ENCODE data around the gene ARHGEF4. TPM values are rescaled to one million over a fixed set of nuclear protein-coding genes. Genes with fewer than 3 reads are reported as not detected.

Gene ARHGEF4
- total RNA-seq, 1 experiment from 2014 or later: 0.80 TPM

- peaks cover 7% of the 10 kb centered on the region; the same call in 1 of the 2 replicates for H3K36me3 ChIP-seq (ENCODE audit: control insufficient read depth, insufficient read depth, low read length)
- H3K27ac ChIP-seq (ENCODE audit: low read length): no peak overlapping the region
- CTCF ChIA-PET: no interaction called here
Observed at GRCh38 chr2:131046918-131047652, 210.4 kb downstream of the ARHGEF4 start.

GRCh38 chr2:131047920-131048560 lies 211.3 kb downstream of the ARHGEF4 start:
- Histone ChIP-seq H3K4me1 (ENCODE audit: control insufficient read depth, insufficient read depth, low read length) (no peaks in the 10 kb centered on the region), H3K4me3 (ENCODE audit: low read depth in 2 of 2, low read length in 2 of 2) (no peak overlapping the region), H3K36me3 (ENCODE audit: control insufficient read depth, insufficient read depth, low read length) (peaks cover 13% of the 10 kb centered on the region), H3K27ac (ENCODE audit: low read length) (no peak overlapping the region), H3K9me3 (ENCODE audit: control insufficient read depth, insufficient read depth, low read depth, low read length) (no peaks in the 10 kb centered on the region), H3K27me3 (ENCODE audit: control insufficient read depth, insufficient read depth, low read length) (no peaks in the 10 kb centered on the region)
- in situ Hi-C loops (cut with HindIII; ENCODE audit: low pct_unique_long_range_greater_than_20kb, low sequenced_read_pairs): no loop called here
- DNase-seq (ENCODE audit: low read depth, low spot score) (no peak), ATAC-seq (no peak)
- intact Hi-C loops (cut with micrococcal nuclease; ENCODE audit: unreplicated experiment): no loop called here
- no TSS peak for BruUV-seq (replicated peaks)
- ChIA-PET POLR2A (no interaction called here), CTCF (no interaction called here)
- TF ChIP-seq CTCF (IDR thresholded peaks at IDR 0.05): no peak
- no peak for TF ChIP-seq SIN3A (IDR thresholded peaks at IDR 0.05; ENCODE audit: borderline replicate concordance, insufficient read depth, low read depth, low read length)
- no peak for TF ChIP-seq REST (IDR thresholded peaks at IDR 0.05; ENCODE audit: insufficient read depth in 1 of 2, low read depth in 2 of 2, low read length in 1 of 2)
- TF ChIP-seq TCF7L2 (IDR thresholded peaks at IDR 0.05; ENCODE audit: low read depth, low read length): no peak

More at GRCh38 chr2:131046918-131047652, 210.4 kb downstream of the ARHGEF4 start:
- POLR2A ChIA-PET: no interaction called here
- TF ChIP-seq CTCF (IDR thresholded peaks at IDR 0.05): no peak
- no peak for TF ChIP-seq TCF7L2 (IDR thresholded peaks at IDR 0.05; ENCODE audit: low read depth, low read length)
- no peak for TF ChIP-seq SIN3A (IDR thresholded peaks at IDR 0.05; ENCODE audit: borderline replicate concordance, insufficient read depth, low read depth, low read length)
- no peak for TF ChIP-seq POLR2AphosphoS5 (IDR thresholded peaks at IDR 0.05; ENCODE audit: low read depth, low read length)
- no peak for TF ChIP-seq REST (IDR thresholded peaks at IDR 0.05; ENCODE audit: insufficient read depth in 1 of 2, low read depth in 2 of 2, low read length in 1 of 2)
- Histone ChIP-seq H3K27me3 (ENCODE audit: control insufficient read depth, insufficient read depth, low read length) (no peaks in the 10 kb centered on the region), H3K4me1 (ENCODE audit: control insufficient read depth, insufficient read depth, low read length) (no peaks in the 10 kb centered on the region), H3K9me3 (ENCODE audit: control insufficient read depth, insufficient read depth, low read depth, low read length) (no peaks in the 10 kb centered on the region), H3K4me3 (ENCODE audit: low read depth in 2 of 2, low read length in 2 of 2) (no peak overlapping the region)
- in situ Hi-C loops (cut with HindIII; ENCODE audit: low pct_unique_long_range_greater_than_20kb, low sequenced_read_pairs): no loop called here
- intact Hi-C loops (cut with micrococcal nuclease; ENCODE audit: unreplicated experiment): no loop called here
- no TSS peak for BruUV-seq (replicated peaks)
- DNase-seq (ENCODE audit: low read depth, low spot score): no peak
- ATAC-seq: no peak
